Measurements from ENCODE around the gene KCTD19.

KCTD19 gene

GRCh38 chr16:67305216-67306071 lies 21.1 kb downstream of the KCTD19 start:
- no peak for DNase-seq (ENCODE audit: low read depth)
- TF ChIP-seq, protein P1, sequence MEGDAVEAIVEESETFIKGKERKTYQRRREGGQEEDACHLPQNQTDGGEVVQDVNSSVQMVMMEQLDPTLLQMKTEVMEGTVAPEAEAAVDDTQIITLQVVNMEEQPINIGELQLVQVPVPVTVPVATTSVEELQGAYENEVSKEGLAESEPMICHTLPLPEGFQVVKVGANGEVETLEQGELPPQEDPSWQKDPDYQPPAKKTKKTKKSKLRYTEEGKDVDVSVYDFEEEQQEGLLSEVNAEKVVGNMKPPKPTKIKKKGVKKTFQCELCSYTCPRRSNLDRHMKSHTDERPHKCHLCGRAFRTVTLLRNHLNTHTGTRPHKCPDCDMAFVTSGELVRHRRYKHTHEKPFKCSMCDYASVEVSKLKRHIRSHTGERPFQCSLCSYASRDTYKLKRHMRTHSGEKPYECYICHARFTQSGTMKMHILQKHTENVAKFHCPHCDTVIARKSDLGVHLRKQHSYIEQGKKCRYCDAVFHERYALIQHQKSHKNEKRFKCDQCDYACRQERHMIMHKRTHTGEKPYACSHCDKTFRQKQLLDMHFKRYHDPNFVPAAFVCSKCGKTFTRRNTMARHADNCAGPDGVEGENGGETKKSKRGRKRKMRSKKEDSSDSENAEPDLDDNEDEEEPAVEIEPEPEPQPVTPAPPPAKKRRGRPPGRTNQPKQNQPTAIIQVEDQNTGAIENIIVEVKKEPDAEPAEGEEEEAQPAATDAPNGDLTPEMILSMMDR (IDR thresholded peaks at IDR 0.05; ENCODE audit: control insufficient read depth, extremely low read depth, insufficient read depth) = no peak
- H3K4me3 ChIP-seq (ENCODE audit: low read depth, low read length) = no peak overlapping the region

GRCh38 chr16:67304020-67304419 lies 22.5 kb downstream of the KCTD19 start:
- no peak overlapping the region for H3K4me3 ChIP-seq (ENCODE audit: low read depth, low read length)
- no peak for DNase-seq (ENCODE audit: low read depth)
- TF ChIP-seq, protein P1 (IDR thresholded peaks at IDR 0.05; ENCODE audit: control insufficient read depth, extremely low read depth, insufficient read depth) = no peak

DNA sequence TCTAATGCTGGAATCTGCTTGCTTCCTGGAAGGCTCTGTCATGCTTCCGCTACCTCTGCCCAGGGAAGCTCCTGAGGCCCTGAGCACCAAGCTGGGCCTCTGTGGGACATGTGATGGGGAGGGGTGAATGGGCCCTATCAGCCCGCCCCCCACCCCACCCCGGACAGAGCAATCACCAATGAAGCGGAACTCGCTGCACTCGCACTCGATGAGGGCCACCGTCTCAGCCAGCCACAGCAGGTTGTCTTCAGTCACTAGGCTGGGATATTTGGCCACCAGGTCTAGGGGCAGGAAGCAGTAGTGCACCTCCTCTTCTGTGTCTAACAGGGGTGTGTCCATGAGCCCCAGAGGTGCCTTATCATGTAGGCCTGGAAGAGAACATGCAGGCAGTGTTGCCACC lies 23.6 kb downstream of the KCTD19 start:
- DNase-seq (ENCODE audit: low read depth) = no peak
- TF ChIP-seq, protein P1 (IDR thresholded peaks at IDR 0.05; ENCODE audit: control insufficient read depth, extremely low read depth, insufficient read depth) = no peak

GRCh38 chr16:67302076-67302475 lies 24.5 kb downstream of the KCTD19 start:
- DNase-seq (ENCODE audit: low read depth) = no peak

More for the DNA sequence above, 23.6 kb downstream of the KCTD19 start:
- H3K4me3 ChIP-seq (ENCODE audit: low read depth, low read length) = no peak overlapping the region

DNA sequence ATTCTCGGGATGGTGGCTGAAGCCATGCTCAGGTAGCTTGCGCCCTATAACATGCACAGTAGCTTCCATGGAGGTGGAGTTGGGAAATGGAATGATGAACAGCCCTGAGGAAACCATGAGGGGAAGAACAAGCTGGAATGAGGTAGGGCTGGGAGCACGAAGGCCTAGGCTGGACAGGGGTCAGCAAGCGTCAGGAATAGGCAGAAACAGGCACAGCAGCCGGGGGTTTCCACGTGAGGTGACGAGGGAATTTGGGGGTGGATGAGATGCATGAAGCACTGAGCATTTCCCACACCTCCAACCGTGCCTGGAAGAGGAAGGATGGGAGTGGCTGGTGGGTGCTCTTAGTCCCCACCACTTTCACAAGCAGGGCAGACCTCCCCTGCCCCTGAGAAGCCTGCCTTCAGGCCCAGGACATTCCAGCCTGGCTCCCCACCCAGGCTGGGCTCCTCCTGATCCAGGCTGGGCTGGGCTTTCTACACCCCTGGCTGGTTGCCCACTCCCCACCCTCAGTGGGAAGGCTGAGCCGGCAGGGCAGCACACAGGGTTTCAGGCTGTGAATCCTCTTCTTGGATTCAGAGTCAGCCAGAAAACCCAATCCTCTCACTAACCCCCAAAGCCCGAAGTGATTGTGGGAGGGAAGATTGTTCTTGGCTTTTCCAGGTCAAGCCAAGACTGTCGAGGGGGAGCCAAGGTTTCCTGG lies 25.3 kb downstream of the KCTD19 start:
- TF ChIP-seq, protein P1 (IDR thresholded peaks at IDR 0.05; ENCODE audit: control insufficient read depth, extremely low read depth, insufficient read depth) = no peak
- no peak overlapping the region for H3K4me3 ChIP-seq (ENCODE audit: low read depth, low read length)
- DNase-seq (ENCODE audit: low read depth) = no peak

More at GRCh38 chr16:67302076-67302475, 24.5 kb downstream of the KCTD19 start:
- H3K4me3 ChIP-seq (ENCODE audit: low read depth, low read length) = no peak overlapping the region
- TF ChIP-seq, protein P1 (IDR thresholded peaks at IDR 0.05; ENCODE audit: control insufficient read depth, extremely low read depth, insufficient read depth) = no peak

DNA sequence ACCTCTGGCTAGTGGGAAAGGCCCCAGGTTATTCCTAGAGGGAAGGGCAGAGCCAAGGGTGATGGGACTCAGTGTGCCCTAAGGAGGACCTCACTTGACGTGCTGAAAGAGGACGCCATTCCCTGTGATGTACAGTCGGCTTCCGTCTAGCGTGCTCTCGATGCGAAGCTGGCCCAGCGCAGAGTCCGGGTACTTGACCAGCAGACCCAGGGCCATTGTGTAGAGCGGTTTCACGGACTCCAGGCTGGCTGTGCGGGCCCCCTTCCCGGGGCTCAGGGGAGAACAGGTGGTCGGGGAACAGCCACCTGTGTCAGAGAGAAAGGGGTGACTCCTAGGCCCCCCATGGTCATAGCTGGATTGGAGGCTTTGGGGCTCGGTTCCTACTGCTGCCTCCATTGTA lies 27.3 kb downstream of the KCTD19 start:
- no peak for DNase-seq (ENCODE audit: low read depth)
- no peak overlapping the region for H3K4me3 ChIP-seq (ENCODE audit: low read depth, low read length)
- TF ChIP-seq, protein P1 (IDR thresholded peaks at IDR 0.05; ENCODE audit: control insufficient read depth, extremely low read depth, insufficient read depth) = no peak
